ENCODE measurements around the gene HSPA6.
"Not testable (repeated sequence)": the region's sequence is repeated elsewhere in the genome, so short reads cannot be mapped to it uniquely, and the experiment has no call there.

The HSPA6 gene

GRCh38 chr1:161525321-161525720 lies 981 bp downstream of the HSPA6 start:
- H3K9ac ChIP-seq (ENCODE audit: low read length in 2 of 2); H3K27ac ChIP-seq (ENCODE audit: low read length): not testable (repeated sequence)
- peak overlapping the region; percentile 54 to 76 for H3K4me3 ChIP-seq (ENCODE audit: low read length in 2 of 2)

DNA sequence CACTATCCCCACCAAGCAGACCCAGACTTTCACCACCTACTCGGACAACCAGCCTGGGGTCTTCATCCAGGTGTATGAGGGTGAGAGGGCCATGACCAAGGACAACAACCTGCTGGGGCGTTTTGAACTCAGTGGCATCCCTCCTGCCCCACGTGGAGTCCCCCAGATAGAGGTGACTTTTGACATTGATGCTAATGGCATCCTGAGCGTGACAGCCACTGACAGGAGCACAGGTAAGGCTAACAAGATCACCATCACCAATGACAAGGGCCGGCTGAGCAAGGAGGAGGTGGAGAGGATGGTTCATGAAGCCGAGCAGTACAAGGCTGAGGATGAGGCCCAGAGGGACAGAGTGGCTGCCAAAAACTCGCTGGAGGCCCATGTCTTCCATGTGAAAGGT lies 1.6 kb downstream of the HSPA6 start:
- H3K4me3 ChIP-seq (ENCODE audit: low read length in 2 of 2); H3K9me3 ChIP-seq (ENCODE audit: control insufficient read depth in 2 of 2, low read length in 2 of 2); H3K9ac ChIP-seq (ENCODE audit: low read length in 2 of 2); H3K36me3 ChIP-seq (ENCODE audit: control insufficient read depth in 2 of 2, insufficient read depth in 2 of 2, low read length in 2 of 2); H3K4me1 ChIP-seq (ENCODE audit: control insufficient read depth, insufficient read depth, low read length); H3K27ac ChIP-seq (ENCODE audit: low read length); H3K27me3 ChIP-seq (ENCODE audit: control insufficient read depth in 1 of 2, insufficient read depth in 2 of 2, low read length in 2 of 2): not testable (repeated sequence)

More at GRCh38 chr1:161525321-161525720, 981 bp downstream of the HSPA6 start:
- H3K27me3 ChIP-seq (ENCODE audit: control insufficient read depth in 1 of 2, insufficient read depth in 2 of 2, low read length in 2 of 2); H3K9me3 ChIP-seq (ENCODE audit: control insufficient read depth in 2 of 2, low read length in 2 of 2); H3K36me3 ChIP-seq (ENCODE audit: control insufficient read depth in 2 of 2, insufficient read depth in 2 of 2, low read length in 2 of 2); H3K4me1 ChIP-seq (ENCODE audit: control insufficient read depth, insufficient read depth, low read length): not testable (repeated sequence)

DNA sequence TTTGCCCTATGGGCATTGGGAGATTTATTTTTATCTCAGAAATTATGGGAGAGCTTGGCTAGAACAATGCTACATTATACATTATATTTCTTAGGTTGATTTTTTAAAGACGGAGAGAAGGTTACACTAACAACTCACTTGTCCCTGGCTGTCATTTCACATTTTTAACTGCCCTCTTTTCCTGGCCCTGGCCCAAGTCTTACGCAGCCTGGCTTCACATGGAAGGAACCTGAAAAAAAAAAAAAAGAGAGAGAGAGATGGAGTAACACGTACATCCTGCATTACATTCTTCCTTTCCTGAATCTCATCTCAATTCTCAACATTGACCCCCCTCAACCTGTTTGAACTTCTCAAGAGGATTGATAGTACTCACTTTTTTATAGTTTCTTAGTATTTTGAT lies 4.2 kb downstream of the HSPA6 start:
- not testable (repeated sequence) for H3K27me3 ChIP-seq (ENCODE audit: control insufficient read depth in 1 of 2, insufficient read depth in 2 of 2, low read length in 2 of 2); H3K4me3 ChIP-seq (ENCODE audit: low read length in 2 of 2); H3K27ac ChIP-seq (ENCODE audit: low read length); H3K36me3 ChIP-seq (ENCODE audit: control insufficient read depth in 2 of 2, insufficient read depth in 2 of 2, low read length in 2 of 2); H3K9ac ChIP-seq (ENCODE audit: low read length in 2 of 2); H3K4me1 ChIP-seq (ENCODE audit: control insufficient read depth, insufficient read depth, low read length); H3K9me3 ChIP-seq (ENCODE audit: control insufficient read depth in 2 of 2, low read length in 2 of 2)

- not testable (repeated sequence) for H3K36me3 ChIP-seq (ENCODE audit: control insufficient read depth in 2 of 2, insufficient read depth in 2 of 2, low read length in 2 of 2); H3K9me3 ChIP-seq (ENCODE audit: control insufficient read depth in 2 of 2, low read length in 2 of 2); H3K27ac ChIP-seq (ENCODE audit: low read length); H3K4me1 ChIP-seq (ENCODE audit: control insufficient read depth, insufficient read depth, low read length); H3K27me3 ChIP-seq (ENCODE audit: control insufficient read depth in 1 of 2, insufficient read depth in 2 of 2, low read length in 2 of 2); H3K9ac ChIP-seq (ENCODE audit: low read length in 2 of 2)
- peak overlapping the region in 1 of 2 donors; percentile 80 for H3K4me3 ChIP-seq (ENCODE audit: low read length in 2 of 2)
These were observed 5.2 kb downstream of the HSPA6 start for GRCh38 chr1:161529463-161530104.

DNA sequence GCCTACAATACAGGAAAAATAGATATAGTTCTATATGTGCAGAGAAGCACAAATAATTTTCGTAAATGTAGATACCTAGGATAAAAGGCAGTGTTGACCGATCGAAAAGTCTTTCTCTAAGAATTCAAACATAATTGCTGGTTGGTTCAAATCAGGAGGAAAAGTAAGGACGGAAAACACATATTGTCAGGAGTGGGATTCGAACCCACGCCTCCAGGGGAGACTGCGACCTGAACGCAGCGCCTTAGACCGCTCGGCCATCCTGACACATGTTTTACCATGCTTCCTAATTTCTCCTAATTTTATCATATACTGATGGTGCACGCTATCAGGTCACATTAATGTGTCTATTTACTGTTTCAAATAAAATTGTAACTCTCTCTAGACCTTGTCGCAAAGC lies 5.8 kb downstream of the HSPA6 start:
- H3K9ac ChIP-seq (ENCODE audit: low read length in 2 of 2); H3K36me3 ChIP-seq (ENCODE audit: control insufficient read depth in 2 of 2, insufficient read depth in 2 of 2, low read length in 2 of 2); H3K9me3 ChIP-seq (ENCODE audit: control insufficient read depth in 2 of 2, low read length in 2 of 2); H3K27ac ChIP-seq (ENCODE audit: low read length); H3K27me3 ChIP-seq (ENCODE audit: control insufficient read depth in 1 of 2, insufficient read depth in 2 of 2, low read length in 2 of 2); H3K4me1 ChIP-seq (ENCODE audit: control insufficient read depth, insufficient read depth, low read length): not testable (repeated sequence)
- H3K4me3 ChIP-seq (ENCODE audit: low read length in 2 of 2), result peak overlapping the region; percentile 73 to 80

DNA sequence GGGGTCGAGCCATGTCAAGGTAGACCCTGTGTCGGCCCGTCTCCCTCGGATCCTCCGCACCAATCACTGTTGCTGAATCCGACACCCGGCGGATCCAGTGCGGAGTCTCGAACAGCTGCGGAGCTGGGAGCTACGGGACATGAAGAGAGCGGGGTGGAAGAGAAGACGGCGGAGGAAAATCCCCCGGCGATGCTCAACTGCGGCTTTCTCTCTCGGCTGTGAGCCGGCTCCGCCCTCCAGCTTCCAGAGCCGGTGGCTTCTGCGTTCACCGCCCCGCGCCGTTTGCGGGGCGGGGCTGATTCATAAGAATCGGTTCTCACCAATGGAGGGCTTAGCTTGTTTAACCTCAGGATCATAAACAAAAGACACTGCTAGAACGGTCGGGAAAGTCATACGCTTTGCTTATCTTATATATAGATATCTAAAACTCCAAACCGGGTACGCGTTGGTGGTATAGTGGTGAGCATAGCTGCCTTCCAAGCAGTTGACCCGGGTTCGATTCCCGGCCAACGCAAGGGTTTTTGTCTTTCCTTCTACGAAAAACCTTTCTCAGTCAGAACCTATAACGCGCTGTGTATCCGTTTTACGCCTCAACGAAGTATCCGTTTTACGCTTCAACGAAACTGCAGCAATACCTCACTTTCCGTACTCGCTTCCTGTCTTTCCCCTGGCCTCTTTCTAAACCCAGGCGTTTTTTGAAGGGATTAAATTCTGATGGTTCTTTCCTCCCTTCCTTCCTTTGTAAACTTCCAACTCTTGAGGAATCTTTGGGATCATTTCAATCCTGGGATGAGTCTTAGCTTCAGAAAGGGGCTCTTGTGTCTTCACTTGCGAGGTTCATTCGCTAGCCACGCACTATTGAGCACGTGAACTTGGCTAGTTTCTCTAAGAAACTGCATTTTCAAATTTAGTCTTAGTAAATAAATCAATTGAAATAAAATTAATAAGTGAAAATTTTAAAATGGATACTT lies 6.6 kb downstream of the HSPA6 start:
- Histone ChIP-seq H3K4me3 (ENCODE audit: low read length in 2 of 2) (peak overlapping the region; percentile 73 to 80), H3K27ac (ENCODE audit: low read length) (peak overlapping the region; percentile 73), H3K9ac (ENCODE audit: low read length in 2 of 2) (peak overlapping the region; percentile 71 to 75)
- not testable (repeated sequence) for H3K9me3 ChIP-seq (ENCODE audit: control insufficient read depth in 2 of 2, low read length in 2 of 2); H3K27me3 ChIP-seq (ENCODE audit: control insufficient read depth in 1 of 2, insufficient read depth in 2 of 2, low read length in 2 of 2); H3K4me1 ChIP-seq (ENCODE audit: control insufficient read depth, insufficient read depth, low read length); H3K36me3 ChIP-seq (ENCODE audit: control insufficient read depth in 2 of 2, insufficient read depth in 2 of 2, low read length in 2 of 2)

DNA sequence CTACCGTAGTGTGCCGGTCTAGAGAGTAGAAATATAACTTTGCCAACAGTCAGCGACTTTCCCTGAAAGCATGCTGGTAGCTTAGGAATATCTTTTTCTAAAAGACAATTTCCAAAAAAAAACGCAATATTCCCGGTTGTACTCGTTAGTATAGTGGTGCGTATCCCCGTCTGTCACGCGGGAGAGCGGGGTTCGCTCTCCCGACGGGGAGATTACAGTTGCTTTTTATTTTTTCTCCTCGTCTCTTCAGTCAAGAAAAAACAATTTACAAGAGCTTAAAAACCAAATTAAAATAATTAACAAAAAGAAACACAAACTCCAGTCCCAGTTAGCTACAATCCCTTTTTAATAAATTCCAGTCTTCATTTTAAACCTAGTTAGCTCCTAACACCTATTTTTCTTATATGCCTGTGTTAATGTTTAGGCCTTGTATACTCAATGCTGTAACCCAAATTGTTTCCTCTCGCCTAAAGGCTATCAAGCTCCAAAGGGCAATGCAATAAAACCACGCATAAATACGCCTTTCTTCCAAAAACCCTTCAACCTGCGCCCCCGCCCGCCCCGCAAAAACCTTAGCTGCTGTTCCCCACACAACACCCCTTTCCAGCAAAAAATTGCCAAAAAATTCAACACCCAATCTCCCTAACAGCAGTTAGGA lies 7.8 kb downstream of the HSPA6 start:
- H3K4me1 ChIP-seq (ENCODE audit: control insufficient read depth, insufficient read depth, low read length), result no peaks in the 10 kb centered on the region
- H3K36me3 ChIP-seq (ENCODE audit: control insufficient read depth in 2 of 2, insufficient read depth in 2 of 2, low read length in 2 of 2), result no peaks in the 10 kb centered on the region
- no peaks in the 10 kb centered on the region for H3K9me3 ChIP-seq (ENCODE audit: control insufficient read depth in 2 of 2, low read length in 2 of 2)
- H3K27me3 ChIP-seq (ENCODE audit: control insufficient read depth in 1 of 2, insufficient read depth in 2 of 2, low read length in 2 of 2), result no peaks in the 10 kb centered on the region
- H3K9ac ChIP-seq (ENCODE audit: low read length in 2 of 2), result peak overlapping the region in 1 of 2 donors; percentile 9
- peak overlapping the region; percentile 43 to 80 for H3K4me3 ChIP-seq (ENCODE audit: low read length in 2 of 2)
- no peak overlapping the region for H3K27ac ChIP-seq (ENCODE audit: low read length)

GRCh38 chr1:161532644-161533567 lies 8.6 kb downstream of the HSPA6 start:
- not testable (repeated sequence) for H3K9me3 ChIP-seq (ENCODE audit: control insufficient read depth in 2 of 2, low read length in 2 of 2); H3K27ac ChIP-seq (ENCODE audit: low read length); H3K9ac ChIP-seq (ENCODE audit: low read length in 2 of 2); H3K27me3 ChIP-seq (ENCODE audit: control insufficient read depth in 1 of 2, insufficient read depth in 2 of 2, low read length in 2 of 2); H3K36me3 ChIP-seq (ENCODE audit: control insufficient read depth in 2 of 2, insufficient read depth in 2 of 2, low read length in 2 of 2); H3K4me1 ChIP-seq (ENCODE audit: control insufficient read depth, insufficient read depth, low read length)
- peak overlapping the region in 1 of 2 donors; percentile 44 for H3K4me3 ChIP-seq (ENCODE audit: low read length in 2 of 2)

GRCh38 chr1:161537068-161537669 lies 12.8 kb downstream of the HSPA6 start:
- not testable (repeated sequence) for H3K36me3 ChIP-seq (ENCODE audit: control insufficient read depth in 2 of 2, insufficient read depth in 2 of 2, low read length in 2 of 2); H3K9me3 ChIP-seq (ENCODE audit: control insufficient read depth in 2 of 2, low read length in 2 of 2); H3K27me3 ChIP-seq (ENCODE audit: control insufficient read depth in 1 of 2, insufficient read depth in 2 of 2, low read length in 2 of 2); H3K4me3 ChIP-seq (ENCODE audit: low read length in 2 of 2); H3K4me1 ChIP-seq (ENCODE audit: control insufficient read depth, insufficient read depth, low read length); H3K27ac ChIP-seq (ENCODE audit: low read length); H3K9ac ChIP-seq (ENCODE audit: low read length in 2 of 2)

GRCh38 chr1:161538925-161539479 lies 14.7 kb downstream of the HSPA6 start:
- not testable (repeated sequence) for H3K27ac ChIP-seq (ENCODE audit: low read length); H3K27me3 ChIP-seq (ENCODE audit: control insufficient read depth in 1 of 2, insufficient read depth in 2 of 2, low read length in 2 of 2); H3K4me3 ChIP-seq (ENCODE audit: low read length in 2 of 2); H3K4me1 ChIP-seq (ENCODE audit: control insufficient read depth, insufficient read depth, low read length); H3K36me3 ChIP-seq (ENCODE audit: control insufficient read depth in 2 of 2, insufficient read depth in 2 of 2, low read length in 2 of 2); H3K9me3 ChIP-seq (ENCODE audit: control insufficient read depth in 2 of 2, low read length in 2 of 2); H3K9ac ChIP-seq (ENCODE audit: low read length in 2 of 2)

Data from stomach smooth muscle (tissue), 2 donors.